ENCODE data around the gene U2AF2. TPM values are rescaled to one million over a fixed set of nuclear protein-coding genes. Genes with fewer than 3 reads are reported as not detected.

Gene U2AF2
- polyA plus RNA-seq, 1 donor (not counting 4 experiments of a cell fraction or from before 2014, with no cell fraction given): 109 TPM

DNA sequence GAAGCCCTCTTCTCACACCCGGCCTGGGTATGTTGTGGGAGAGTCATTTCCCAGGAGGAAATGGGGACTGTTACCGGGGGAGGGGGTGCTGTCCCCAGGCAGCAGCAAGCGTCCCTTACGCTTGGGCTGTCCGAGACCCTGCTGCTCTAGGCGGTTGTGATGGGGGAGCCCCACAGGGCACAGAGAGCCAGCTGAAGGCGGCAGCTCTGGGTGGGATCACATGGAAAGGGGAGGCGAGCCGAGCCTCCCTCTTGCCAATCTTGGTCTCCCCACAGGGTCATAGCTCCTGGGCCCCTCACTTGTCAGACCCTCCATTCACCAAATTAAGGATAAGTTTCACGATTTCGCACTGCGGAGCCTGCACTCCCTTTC, 42.2 kb downstream of the U2AF2 start:
- DNase-seq (ENCODE audit: low read depth, low spot score) (no peak), FAIRE-seq (no peak)
- H3K27ac ChIP-seq (ENCODE audit: control insufficient read depth, insufficient read depth, low read length): no peak overlapping the region
- no peak overlapping the region for H3K4me3 ChIP-seq (ENCODE audit: control insufficient read depth in 2 of 3, extremely low read depth in 1 of 3, insufficient read depth in 2 of 3, low read depth in 1 of 3, low read length in 3 of 3)
- no peaks in the 10 kb centered on the region for H3K4me1 ChIP-seq (ENCODE audit: control insufficient read depth, extremely low read depth, insufficient read depth, low read length)
- H3K79me2 ChIP-seq (ENCODE audit: control insufficient read depth, insufficient read depth, low read length): no peaks in the 10 kb centered on the region
- no peaks in the 10 kb centered on the region for H3K9me1 ChIP-seq (ENCODE audit: control insufficient read depth, extremely low read depth, insufficient read depth, low read length)
- H2AFZ ChIP-seq (ENCODE audit: control insufficient read depth, low read length): no peak overlapping the region
- no peak overlapping the region for H3K9ac ChIP-seq (ENCODE audit: control insufficient read depth, extremely low read depth, insufficient read depth, low read length)
- no peak overlapping the region for H3K4me2 ChIP-seq (ENCODE audit: control insufficient read depth, extremely low read depth, insufficient read depth, low read depth, low read length)
- H4K20me1 ChIP-seq (ENCODE audit: control insufficient read depth, extremely low read depth, insufficient read depth, low read length): no peaks in the 10 kb centered on the region
- H3K36me3 ChIP-seq (ENCODE audit: control insufficient read depth in 2 of 2, extremely low read depth in 1 of 2, insufficient read depth in 2 of 2, low read length in 2 of 2): peaks cover 8 to 37% of the 10 kb centered on the region in 2 experiments
- H3K27me3 ChIP-seq (ENCODE audit: control insufficient read depth, extremely low read depth, insufficient read depth, low read length): no peaks in the 10 kb centered on the region
- H3K9me3 ChIP-seq (ENCODE audit: control insufficient read depth, low read depth, low read length): no peaks in the 10 kb centered on the region
- dilution Hi-C loops (cut with MboI; ENCODE audit: extremely low pct_ligation_motif_present, low sequenced_read_pairs): no loop called here
- no peak for TF ChIP-seq CTCF (optimal IDR thresholded peaks at IDR 0.05 in 1 of 3, IDR thresholded peaks at IDR 0.05 in 1 of 3, conservative IDR thresholded peaks at IDR 0.05 in 1 of 3; ENCODE audit: extremely low read depth in 1 of 3, insufficient read depth in 2 of 3, low read length in 3 of 3)
- TF ChIP-seq EZH2 (IDR thresholded peaks at IDR 0.05; ENCODE audit: low read length): no peak

GRCh38 chr19:55697698-55698097, 42.9 kb downstream of the U2AF2 start:
- Histone ChIP-seq H2AFZ (ENCODE audit: control insufficient read depth, low read length) (no peak overlapping the region), H3K79me2 (ENCODE audit: control insufficient read depth, insufficient read depth, low read length) (no peaks in the 10 kb centered on the region), H4K20me1 (ENCODE audit: control insufficient read depth, extremely low read depth, insufficient read depth, low read length) (no peaks in the 10 kb centered on the region), H3K9me1 (ENCODE audit: control insufficient read depth, extremely low read depth, insufficient read depth, low read length) (no peaks in the 10 kb centered on the region), H3K9ac (ENCODE audit: control insufficient read depth, extremely low read depth, insufficient read depth, low read length) (no peak overlapping the region), H3K27me3 (ENCODE audit: control insufficient read depth, extremely low read depth, insufficient read depth, low read length) (no peaks in the 10 kb centered on the region), H3K36me3 (ENCODE audit: control insufficient read depth in 2 of 2, extremely low read depth in 1 of 2, insufficient read depth in 2 of 2, low read length in 2 of 2) (peaks cover 8 to 37% of the 10 kb centered on the region in 2 experiments), H3K4me3 (ENCODE audit: control insufficient read depth in 2 of 3, extremely low read depth in 1 of 3, insufficient read depth in 2 of 3, low read depth in 1 of 3, low read length in 3 of 3) (no peak overlapping the region), H3K4me1 (ENCODE audit: control insufficient read depth, extremely low read depth, insufficient read depth, low read length) (no peaks in the 10 kb centered on the region), H3K4me2 (ENCODE audit: control insufficient read depth, extremely low read depth, insufficient read depth, low read depth, low read length) (no peak overlapping the region), H3K9me3 (ENCODE audit: control insufficient read depth, low read depth, low read length) (no peaks in the 10 kb centered on the region), H3K27ac (ENCODE audit: control insufficient read depth, insufficient read depth, low read length) (no peak overlapping the region)
- TF ChIP-seq EZH2 (IDR thresholded peaks at IDR 0.05; ENCODE audit: low read length): no peak
- TF ChIP-seq CTCF (optimal IDR thresholded peaks at IDR 0.05 in 1 of 3, IDR thresholded peaks at IDR 0.05 in 1 of 3, conservative IDR thresholded peaks at IDR 0.05 in 1 of 3; ENCODE audit: extremely low read depth in 1 of 3, insufficient read depth in 2 of 3, low read length in 3 of 3): no peak
- DNase-seq (ENCODE audit: low read depth, low spot score): no peak
- FAIRE-seq: no peak
- dilution Hi-C loops (cut with MboI; ENCODE audit: extremely low pct_ligation_motif_present, low sequenced_read_pairs): no loop called here

Measured in keratinocyte (primary cell).